Measurements from ENCODE around the gene PXK.

Gene PXK

DNA sequence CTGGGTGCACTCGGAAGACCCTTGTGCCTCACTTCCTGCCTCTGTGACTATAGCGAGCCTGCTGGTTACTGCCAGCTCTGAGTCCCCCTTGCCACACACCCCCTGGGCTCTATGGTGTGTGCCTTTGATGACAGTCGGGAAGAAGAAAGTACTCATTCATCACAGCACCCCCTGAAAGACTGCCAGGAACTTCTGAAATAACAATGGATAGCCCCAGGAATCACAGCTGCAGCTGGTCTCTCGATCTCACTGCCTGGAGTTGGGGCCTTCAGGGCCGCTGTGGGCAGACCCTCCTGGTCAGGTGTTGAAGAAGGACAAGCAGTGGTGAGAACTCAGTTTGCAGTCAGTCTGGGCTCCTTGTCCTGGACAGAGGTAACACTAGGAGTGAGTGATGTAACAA, 36.4 kb upstream of the PXK start:
- Histone ChIP-seq H2AFZ (ENCODE audit: low read length) (no peak overlapping the region), H3K36me3 (replicated peaks; ENCODE audit: insufficient read depth, low read length) (no peaks in the 10 kb centered on the region), H3K9me2 (replicated peaks; ENCODE audit: insufficient read depth, low read length) (no peaks in the 10 kb centered on the region), H3K4me2 (ENCODE audit: low read depth, low read length) (no peak overlapping the region), H3K9ac (ENCODE audit: low read length) (no peak overlapping the region), H3K4me3 (ENCODE audit: low read length) (no peak overlapping the region), H3K4me1 (ENCODE audit: low read length) (no peaks in the 10 kb centered on the region), H3F3A (ENCODE audit: insufficient read depth, low read length) (no peaks in the 10 kb centered on the region), H3K79me2 (ENCODE audit: low read length) (no peaks in the 10 kb centered on the region), H3K9me3 (replicated peaks; ENCODE audit: insufficient read depth, low read length) (no peaks in the 10 kb centered on the region), H4K20me1 (ENCODE audit: insufficient read depth, low read length) (no peaks in the 10 kb centered on the region), H3K27ac (ENCODE audit: low read length) (no peak overlapping the region), H3K27me3 (replicated peaks; ENCODE audit: insufficient read depth, low read length) (no peaks in the 10 kb centered on the region; the same call in 1 of the 2 replicates)
- TF ChIP-seq EZH2 (optimal IDR thresholded peaks at IDR 0.05; ENCODE audit: low read depth, low read length) (no peak), EZH2phosphoT487 (IDR thresholded peaks at IDR 0.05; ENCODE audit: low read length) (no peak)
- TF ChIP-seq, protein P1, sequence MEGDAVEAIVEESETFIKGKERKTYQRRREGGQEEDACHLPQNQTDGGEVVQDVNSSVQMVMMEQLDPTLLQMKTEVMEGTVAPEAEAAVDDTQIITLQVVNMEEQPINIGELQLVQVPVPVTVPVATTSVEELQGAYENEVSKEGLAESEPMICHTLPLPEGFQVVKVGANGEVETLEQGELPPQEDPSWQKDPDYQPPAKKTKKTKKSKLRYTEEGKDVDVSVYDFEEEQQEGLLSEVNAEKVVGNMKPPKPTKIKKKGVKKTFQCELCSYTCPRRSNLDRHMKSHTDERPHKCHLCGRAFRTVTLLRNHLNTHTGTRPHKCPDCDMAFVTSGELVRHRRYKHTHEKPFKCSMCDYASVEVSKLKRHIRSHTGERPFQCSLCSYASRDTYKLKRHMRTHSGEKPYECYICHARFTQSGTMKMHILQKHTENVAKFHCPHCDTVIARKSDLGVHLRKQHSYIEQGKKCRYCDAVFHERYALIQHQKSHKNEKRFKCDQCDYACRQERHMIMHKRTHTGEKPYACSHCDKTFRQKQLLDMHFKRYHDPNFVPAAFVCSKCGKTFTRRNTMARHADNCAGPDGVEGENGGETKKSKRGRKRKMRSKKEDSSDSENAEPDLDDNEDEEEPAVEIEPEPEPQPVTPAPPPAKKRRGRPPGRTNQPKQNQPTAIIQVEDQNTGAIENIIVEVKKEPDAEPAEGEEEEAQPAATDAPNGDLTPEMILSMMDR (IDR thresholded peaks at IDR 0.05; ENCODE audit: low read length), result no peak
- no peak for DNase-seq

GRCh38 chr3:58296843-58297242, 35.8 kb upstream of the PXK start:
- H3K9ac ChIP-seq (ENCODE audit: low read length), result no peak overlapping the region
- H3F3A ChIP-seq (ENCODE audit: insufficient read depth, low read length), result no peaks in the 10 kb centered on the region
- H3K27me3 ChIP-seq (replicated peaks; ENCODE audit: insufficient read depth, low read length), result no peaks in the 10 kb centered on the region; the same call in 1 of the 2 replicates
- H3K79me2 ChIP-seq (ENCODE audit: low read length), result no peaks in the 10 kb centered on the region
- no peak overlapping the region for H3K4me2 ChIP-seq (ENCODE audit: low read depth, low read length)
- H3K4me3 ChIP-seq (ENCODE audit: low read length), result no peak overlapping the region
- H3K36me3 ChIP-seq (replicated peaks; ENCODE audit: insufficient read depth, low read length), result no peaks in the 10 kb centered on the region
- H3K4me1 ChIP-seq (ENCODE audit: low read length), result no peaks in the 10 kb centered on the region
- H3K9me3 ChIP-seq (replicated peaks; ENCODE audit: insufficient read depth, low read length), result no peaks in the 10 kb centered on the region
- TF ChIP-seq EZH2 (optimal IDR thresholded peaks at IDR 0.05; ENCODE audit: low read depth, low read length) (no peak), EZH2phosphoT487 (IDR thresholded peaks at IDR 0.05; ENCODE audit: low read length) (no peak)
- TF ChIP-seq, protein P1 (IDR thresholded peaks at IDR 0.05; ENCODE audit: low read length), result no peak
- H2AFZ ChIP-seq (ENCODE audit: low read length), result no peak overlapping the region
- no peaks in the 10 kb centered on the region for H3K9me2 ChIP-seq (replicated peaks; ENCODE audit: insufficient read depth, low read length)
- H4K20me1 ChIP-seq (ENCODE audit: insufficient read depth, low read length), result no peaks in the 10 kb centered on the region
- DNase-seq, result no peak
- no peak overlapping the region for H3K27ac ChIP-seq (ENCODE audit: low read length)

- H3K9me3 ChIP-seq (replicated peaks; ENCODE audit: insufficient read depth, low read length), result no peaks in the 10 kb centered on the region
- no peaks in the 10 kb centered on the region for H4K20me1 ChIP-seq (ENCODE audit: insufficient read depth, low read length)
- no peaks in the 10 kb centered on the region for H3F3A ChIP-seq (ENCODE audit: insufficient read depth, low read length)
- no peak overlapping the region for H3K4me3 ChIP-seq (ENCODE audit: low read length)
- H3K36me3 ChIP-seq (replicated peaks; ENCODE audit: insufficient read depth, low read length), result no peaks in the 10 kb centered on the region
- no peaks in the 10 kb centered on the region for H3K4me1 ChIP-seq (ENCODE audit: low read length)
- H3K9me2 ChIP-seq (replicated peaks; ENCODE audit: insufficient read depth, low read length), result no peaks in the 10 kb centered on the region
- DNase-seq, result no peak
- no peaks in the 10 kb centered on the region for H3K79me2 ChIP-seq (ENCODE audit: low read length)
- no peak overlapping the region for H3K9ac ChIP-seq (ENCODE audit: low read length)
- H3K27me3 ChIP-seq (replicated peaks; ENCODE audit: insufficient read depth, low read length), result no peaks in the 10 kb centered on the region; the same call in 1 of the 2 replicates
- no peak overlapping the region for H3K27ac ChIP-seq (ENCODE audit: low read length)
- no peak overlapping the region for H3K4me2 ChIP-seq (ENCODE audit: low read depth, low read length)
- no peak overlapping the region for H2AFZ ChIP-seq (ENCODE audit: low read length)
- no peak for TF ChIP-seq EZH2 (optimal IDR thresholded peaks at IDR 0.05; ENCODE audit: low read depth, low read length)
- TF ChIP-seq EZH2phosphoT487 (IDR thresholded peaks at IDR 0.05; ENCODE audit: low read length), result no peak
- TF ChIP-seq, protein P1 (IDR thresholded peaks at IDR 0.05; ENCODE audit: low read length), result no peak
Observed at GRCh38 chr3:58298190-58298589, 34.5 kb upstream of the PXK start.
